SK-N-SH treated with all-trans-retinoic acid at 6 μM for 48 hours (cell line): ENCODE measurements around the gene CLDN14.

Experiments used
- ATAC-seq: fragments of 200-7000 bp; cut with Tn5 transposase; 3 replicates; pipeline ENCODE4 v1.9.1; 2020; ENCODE audit warnings: mild to moderate bottlenecking, moderate library complexity
- ARNTL ChIP-seq: fragments of 450-650 bp; formaldehyde crosslinking; IDR thresholded peaks from 2 replicates; pipeline ENCODE4 v1.5.0; 2020; ENCODE audit warnings: low read depth, mild to moderate bottlenecking, moderate library complexity, borderline replicate concordance
- CREB5 ChIP-seq: fragments of 250-450 bp; sonication (Bioruptor Pico); IDR thresholded peaks from 2 replicates; pipeline ENCODE4 v1.5.1; 2020; ENCODE audit warnings: low read depth, mild to moderate bottlenecking, moderate library complexity
- CSRNP3 ChIP-seq: fragments of 250-450 bp; sonication (Bioruptor Pico); IDR thresholded peaks from 2 replicates; pipeline ENCODE4 v1.5.1; 2021; ENCODE audit warnings: mild to moderate bottlenecking, moderate library complexity
- ESRRG ChIP-seq: fragments of 250-450 bp; sonication (Bioruptor Pico); IDR thresholded peaks from 2 replicates; pipeline ENCODE4 v1.6.1; 2021; ENCODE audit warnings: mild to moderate bottlenecking
- GLIS3 ChIP-seq: fragments of 250-450 bp; sonication (Bioruptor Pico); IDR thresholded peaks from 2 replicates; pipeline ENCODE4 v1.5.0; 2020; ENCODE audit warnings: mild to moderate bottlenecking, moderate library complexity
- ISL1 ChIP-seq: fragments of 250-450 bp; sonication (Bioruptor Pico); IDR thresholded peaks from 2 replicates; pipeline ENCODE4 v2.1.2; 2022; ENCODE audit warnings: mild to moderate bottlenecking, moderate library complexity
- OSR1 ChIP-seq: fragments of 250-450 bp; sonication (Bioruptor Pico); IDR thresholded peaks from 2 replicates; pipeline ENCODE4 v1.8.0; 2022; ENCODE audit warnings: moderate library complexity, mild to moderate bottlenecking, inconsistent platforms
- PATZ1 ChIP-seq: fragments of 250-450 bp; sonication (Bioruptor Pico); IDR thresholded peaks from 2 replicates; pipeline ENCODE4 v1.8.0; 2020; ENCODE audit warnings: mild to moderate bottlenecking, moderate library complexity, borderline replicate concordance
- POU6F1 ChIP-seq: fragments of 250-450 bp; sonication (Bioruptor Pico); IDR thresholded peaks from 2 replicates; pipeline ENCODE4 v1.8.0; 2021; ENCODE audit warnings: low read depth, mild to moderate bottlenecking, moderate library complexity, borderline replicate concordance
- PPARA ChIP-seq: fragments of 250-450 bp; sonication (Bioruptor Pico); IDR thresholded peaks from 2 replicates; pipeline ENCODE4 v1.5.0; 2020; ENCODE audit warnings: mild to moderate bottlenecking, borderline replicate concordance
- RARB ChIP-seq: fragments of 250-450 bp; sonication (Bioruptor Pico); IDR thresholded peaks from 2 replicates; pipeline ENCODE4 v1.8.0; 2021; ENCODE audit warnings: mild to moderate bottlenecking, moderate library complexity
- SNAI2 ChIP-seq: fragments of 250-450 bp; sonication (Bioruptor Pico); IDR thresholded peaks from 2 replicates; pipeline ENCODE4 v1.5.0; 2020; ENCODE audit warnings: mild to moderate bottlenecking, moderate library complexity
- TOX ChIP-seq: fragments of 250-450 bp; sonication (Bioruptor Pico); IDR thresholded peaks from 2 replicates; pipeline ENCODE4 v1.8.0; 2021; ENCODE audit warnings: mild to moderate bottlenecking, moderate library complexity, borderline replicate concordance
- TSHZ2 ChIP-seq: fragments of 250-450 bp; sonication (Bioruptor Pico); IDR thresholded peaks from 2 replicates; pipeline ENCODE4 v1.5.0; 2020; ENCODE audit warnings: mild to moderate bottlenecking, moderate library complexity
- ZC3H10 ChIP-seq: fragments of 250-450 bp; sonication (Bioruptor Pico); IDR thresholded peaks from 2 replicates; pipeline ENCODE4 v1.5.1; 2021; ENCODE audit warnings: mild to moderate bottlenecking, moderate library complexity
- ZFP3 ChIP-seq: fragments of 250-450 bp; sonication (Bioruptor Pico); IDR thresholded peaks from 2 replicates; pipeline ENCODE4 v1.5.0; 2020; ENCODE audit warnings: mild to moderate bottlenecking, moderate library complexity
- ZFP30 ChIP-seq: fragments of 450-650 bp; formaldehyde crosslinking; IDR thresholded peaks from 2 replicates; pipeline ENCODE4 v1.5.0; 2022; ENCODE audit warnings: mild to moderate bottlenecking, moderate library complexity
- ZNF565 ChIP-seq: fragments of 450-650 bp; formaldehyde crosslinking; conservative IDR thresholded peaks from 2 replicates; pipeline ENCODE4 v1.5.0; 2020; ENCODE audit warnings: low read depth, mild to moderate bottlenecking, moderate library complexity
- ZNF70 ChIP-seq: fragments of 450-650 bp; formaldehyde crosslinking; IDR thresholded peaks from 2 replicates; pipeline ENCODE4 v1.5.0; 2020; ENCODE audit warnings: mild to moderate bottlenecking, moderate library complexity
- ZNF8 ChIP-seq: fragments of 450-650 bp; formaldehyde crosslinking; IDR thresholded peaks from 2 replicates; pipeline ENCODE4 v1.5.0; 2020; ENCODE audit warnings: mild to moderate bottlenecking, moderate library complexity

Gene CLDN14

GRCh38 chr21:36501589-36501892, 21.6 kb upstream of the CLDN14 start:
- no peak for TF ChIP-seq TOX (CRISPR knock-in tag)
- TF ChIP-seq OSR1, result no peak
- no peak for TF ChIP-seq ISL1 (CRISPR knock-in tag)
- no peak for TF ChIP-seq ESRRG (CRISPR knock-in tag)
- no peak for TF ChIP-seq ZNF8
- TF ChIP-seq TSHZ2 (CRISPR knock-in tag), result no peak
- no peak for TF ChIP-seq ZNF70 (CRISPR knock-in tag)
- no peak for TF ChIP-seq ZC3H10 (CRISPR knock-in tag)
- TF ChIP-seq PPARA (CRISPR knock-in tag), result no peak
- TF ChIP-seq CREB5 (CRISPR knock-in tag), result no peak
- TF ChIP-seq CSRNP3 (CRISPR knock-in tag), result no peak
- no peak for TF ChIP-seq RARB (CRISPR knock-in tag)
- TF ChIP-seq POU6F1, result no peak
- no peak for TF ChIP-seq ZFP30
- TF ChIP-seq ARNTL (CRISPR knock-in tag), result no peak
- no peak for TF ChIP-seq GLIS3 (CRISPR knock-in tag)
- ATAC-seq, result no peak

GRCh38 chr21:36499578-36500471, 19.9 kb upstream of the CLDN14 start:
- ATAC-seq, result no peak
- TF ChIP-seq SNAI2 (CRISPR knock-in tag) (no peak), ZNF8 (no peak), POU6F1 (no peak), ARNTL (CRISPR knock-in tag) (no peak), ZFP3 (CRISPR knock-in tag) (no peak), PPARA (CRISPR knock-in tag) (no peak), PATZ1 (CRISPR knock-in tag) (no peak), ZNF565 (CRISPR knock-in tag) (no peak), ZFP30 (no peak)
